ENCODE data around the gene SURF6. TPM values are rescaled to one million over a fixed set of nuclear protein-coding genes. Genes with fewer than 3 reads are reported as not detected.
A peak's percentile ranks its signal among the peaks of the same experiment; 100 is the strongest.
"Not testable (repeated sequence)": the region's sequence is repeated elsewhere in the genome, so short reads cannot be mapped to it uniquely, and the experiment has no call there.

The SURF6 gene
- total and polyA plus RNA-seq, 5 donors from 2014 or later: 5.4 to 14.6 (median 7.5) TPM

- not testable (repeated sequence) for H3K9me3 ChIP-seq (ENCODE audit: control insufficient read depth in 2 of 2, low read length in 2 of 2); ATAC-seq (ENCODE audit: low read depth in 2 of 2); H3K27me3 ChIP-seq (ENCODE audit: control insufficient read depth, insufficient read depth, low read length)
These were observed 1.1 kb downstream of the SURF6 start for GRCh38 chr9:133334888-133335287.

GRCh38 chr9:133334161-133334560 is 1.8 kb downstream of the SURF6 start:
- DNase-seq (no peak), ATAC-seq (ENCODE audit: low read depth in 2 of 2) (no peak)
- H3K4me1 Mint-ChIP-seq: peaks cover 0 to 52% (median 19%) of the 10 kb centered on the region in 4 donors
- H3K27me3 Mint-ChIP-seq: no peaks in the 10 kb centered on the region
- no peaks in the 10 kb centered on the region for H3K9me3 Mint-ChIP-seq
- H3K36me3 ChIP-seq (ENCODE audit: control insufficient read depth, insufficient read depth, low read length): peaks cover 42% of the 10 kb centered on the region
- H3K36me3 Mint-ChIP-seq: peaks cover 21% of the 10 kb centered on the region
- H3K9me3 ChIP-seq (ENCODE audit: control insufficient read depth in 2 of 2, low read length in 2 of 2): no peaks in the 10 kb centered on the region
- no peak overlapping the region for H3K4me3 ChIP-seq (ENCODE audit: low read depth, low read length)
- H3K27ac ChIP-seq (ENCODE audit: insufficient read depth, low read length, poor library complexity, severe bottlenecking): no peak overlapping the region
- H3K4me3 Mint-ChIP-seq: peak overlapping the region in 3 of 4 donors; percentile 29 to 98 (median 50)
- peaks cover 31% of the 10 kb centered on the region for H3K4me1 ChIP-seq (ENCODE audit: control insufficient read depth, insufficient read depth, low read length, poor library complexity, severe bottlenecking)
- H3K27ac Mint-ChIP-seq: no peak overlapping the region
- no peaks in the 10 kb centered on the region for H3K27me3 ChIP-seq (ENCODE audit: control insufficient read depth, insufficient read depth, low read length)

More at GRCh38 chr9:133334888-133335287, 1.1 kb downstream of the SURF6 start:
- not testable (repeated sequence) for DNase-seq, H3K9me3 Mint-ChIP-seq, H3K27me3 Mint-ChIP-seq
- H3K36me3 Mint-ChIP-seq: peaks cover 25% of the 10 kb centered on the region
- peaks cover 0 to 56% (median 19%) of the 10 kb centered on the region in 4 donors for H3K4me1 Mint-ChIP-seq
- peak overlapping the region; percentile 96 to 98 (median 97) for H3K4me3 Mint-ChIP-seq
- H3K27ac Mint-ChIP-seq: peak overlapping the region; percentile 79 to 93 (median 93)
- Histone ChIP-seq H3K36me3 (ENCODE audit: control insufficient read depth, insufficient read depth, low read length) (peaks cover 42% of the 10 kb centered on the region), H3K4me3 (ENCODE audit: low read depth, low read length) (peak overlapping the region; percentile 81), H3K27ac (ENCODE audit: insufficient read depth, low read length, poor library complexity, severe bottlenecking) (peak overlapping the region; percentile 79), H3K4me1 (ENCODE audit: control insufficient read depth, insufficient read depth, low read length, poor library complexity, severe bottlenecking) (peaks cover 33% of the 10 kb centered on the region)

DNA sequence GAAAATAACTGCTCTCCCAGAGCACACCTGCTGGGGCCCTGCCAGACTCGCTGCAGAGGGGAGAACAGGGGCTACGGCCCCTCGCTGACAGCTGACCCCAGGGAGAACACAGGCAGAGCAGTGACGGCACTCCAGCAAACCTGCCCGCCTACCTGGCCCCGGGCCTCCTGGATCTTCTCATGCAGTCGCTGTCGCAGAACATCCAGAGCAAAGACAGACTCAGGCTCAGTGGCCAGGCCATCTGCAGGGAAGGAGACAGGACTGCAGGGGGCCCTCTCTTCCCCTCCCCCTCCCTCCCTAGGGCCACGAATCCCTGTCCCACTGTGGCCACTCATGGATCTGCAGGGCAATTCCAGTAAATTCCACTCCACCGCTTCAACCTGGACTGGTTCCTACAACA is 2.4 kb downstream of the SURF6 start:
- ATAC-seq (ENCODE audit: low read depth in 2 of 2): no peak
- no peaks in the 10 kb centered on the region for H3K27me3 Mint-ChIP-seq
- Histone ChIP-seq H3K4me1 (ENCODE audit: control insufficient read depth, insufficient read depth, low read length, poor library complexity, severe bottlenecking) (peaks cover 31% of the 10 kb centered on the region), H3K27me3 (ENCODE audit: control insufficient read depth, insufficient read depth, low read length) (no peaks in the 10 kb centered on the region), H3K36me3 (ENCODE audit: control insufficient read depth, insufficient read depth, low read length) (peaks cover 42% of the 10 kb centered on the region), H3K9me3 (ENCODE audit: control insufficient read depth in 2 of 2, low read length in 2 of 2) (no peaks in the 10 kb centered on the region), H3K27ac (ENCODE audit: insufficient read depth, low read length, poor library complexity, severe bottlenecking) (no peak overlapping the region), H3K4me3 (ENCODE audit: low read depth, low read length) (no peak overlapping the region)
- no peaks in the 10 kb centered on the region for H3K9me3 Mint-ChIP-seq
- H3K4me3 Mint-ChIP-seq: peak overlapping the region in 3 of 4 donors; percentile 44 to 50 (median 47)
- peaks cover 17% of the 10 kb centered on the region for H3K36me3 Mint-ChIP-seq
- DNase-seq: no peak
- no peak overlapping the region for H3K27ac Mint-ChIP-seq
- peaks cover 0 to 53% (median 21%) of the 10 kb centered on the region in 4 donors for H3K4me1 Mint-ChIP-seq

DNA sequence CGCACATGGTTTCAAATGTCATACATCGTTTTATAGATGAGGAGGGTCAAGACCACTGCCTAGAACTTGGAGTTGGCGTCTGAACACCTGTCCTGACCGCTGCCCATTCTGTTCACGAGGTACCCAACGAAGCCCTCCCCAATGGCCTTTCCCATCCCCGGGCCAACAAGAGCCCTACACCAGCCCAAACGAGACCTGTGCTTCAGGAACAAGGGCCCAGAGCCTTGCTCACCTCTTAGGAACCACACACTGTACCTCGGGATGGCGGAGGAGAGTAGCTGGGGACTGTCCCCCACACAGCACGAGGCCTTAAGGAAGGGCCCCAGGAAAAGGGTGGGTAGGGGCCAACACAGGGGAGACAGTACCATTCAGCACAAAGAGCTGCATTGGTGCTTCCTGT is 3.0 kb downstream of the SURF6 start:
- H3K4me1 ChIP-seq (ENCODE audit: control insufficient read depth, insufficient read depth, low read length, poor library complexity, severe bottlenecking): peaks cover 31% of the 10 kb centered on the region
- Mint-ChIP-seq H3K4me1 (peaks cover 0 to 52% (median 21%) of the 10 kb centered on the region in 4 donors), H3K4me3 (peak overlapping the region in 3 of 4 donors; percentile 41 to 47 (median 44)), H3K27me3 (no peaks in the 10 kb centered on the region), H3K9me3 (no peaks in the 10 kb centered on the region), H3K36me3 (peaks cover 17% of the 10 kb centered on the region), H3K27ac (no peak overlapping the region)
- no peak for ATAC-seq (ENCODE audit: low read depth in 2 of 2)
- H3K27ac ChIP-seq (ENCODE audit: insufficient read depth, low read length, poor library complexity, severe bottlenecking): no peak overlapping the region
- H3K9me3 ChIP-seq (ENCODE audit: control insufficient read depth in 2 of 2, low read length in 2 of 2): no peaks in the 10 kb centered on the region
- no peak overlapping the region for H3K4me3 ChIP-seq (ENCODE audit: low read depth, low read length)
- no peaks in the 10 kb centered on the region for H3K27me3 ChIP-seq (ENCODE audit: control insufficient read depth, insufficient read depth, low read length)
- H3K36me3 ChIP-seq (ENCODE audit: control insufficient read depth, insufficient read depth, low read length): peaks cover 42% of the 10 kb centered on the region
- DNase-seq: no peak

- Mint-ChIP-seq H3K36me3 (peaks cover 17% of the 10 kb centered on the region), H3K27me3 (no peaks in the 10 kb centered on the region), H3K9me3 (no peaks in the 10 kb centered on the region), H3K27ac (no peak overlapping the region), H3K4me3 (peak overlapping the region in 2 of 4 donors; percentile 41 to 65), H3K4me1 (peaks cover 0 to 52% (median 20%) of the 10 kb centered on the region in 4 donors)
- Histone ChIP-seq H3K27me3 (ENCODE audit: control insufficient read depth, insufficient read depth, low read length) (no peaks in the 10 kb centered on the region), H3K36me3 (ENCODE audit: control insufficient read depth, insufficient read depth, low read length) (peaks cover 42% of the 10 kb centered on the region), H3K9me3 (ENCODE audit: control insufficient read depth in 2 of 2, low read length in 2 of 2) (no peaks in the 10 kb centered on the region), H3K4me3 (ENCODE audit: low read depth, low read length) (no peak overlapping the region), H3K4me1 (ENCODE audit: control insufficient read depth, insufficient read depth, low read length, poor library complexity, severe bottlenecking) (peaks cover 31% of the 10 kb centered on the region), H3K27ac (ENCODE audit: insufficient read depth, low read length, poor library complexity, severe bottlenecking) (no peak overlapping the region)
- ATAC-seq (ENCODE audit: low read depth in 2 of 2): no peak
- DNase-seq: no peak
These were observed 3.6 kb downstream of the SURF6 start for GRCh38 chr9:133332381-133332730.

GRCh38 chr9:133331641-133332380 is 4.2 kb downstream of the SURF6 start:
- Mint-ChIP-seq H3K4me3 (peak overlapping the region in 2 of 4 donors; percentile 41 to 65), H3K9me3 (no peaks in the 10 kb centered on the region), H3K36me3 (peaks cover 17% of the 10 kb centered on the region), H3K4me1 (peaks cover 0 to 49% (median 18%) of the 10 kb centered on the region in 4 donors), H3K27me3 (no peaks in the 10 kb centered on the region), H3K27ac (no peak overlapping the region)
- Histone ChIP-seq H3K36me3 (ENCODE audit: control insufficient read depth, insufficient read depth, low read length) (peaks cover 42% of the 10 kb centered on the region), H3K27ac (ENCODE audit: insufficient read depth, low read length, poor library complexity, severe bottlenecking) (no peak overlapping the region), H3K4me3 (ENCODE audit: low read depth, low read length) (no peak overlapping the region), H3K4me1 (ENCODE audit: control insufficient read depth, insufficient read depth, low read length, poor library complexity, severe bottlenecking) (peaks cover 28% of the 10 kb centered on the region), H3K9me3 (ENCODE audit: control insufficient read depth in 2 of 2, low read length in 2 of 2) (no peaks in the 10 kb centered on the region), H3K27me3 (ENCODE audit: control insufficient read depth, insufficient read depth, low read length) (no peaks in the 10 kb centered on the region)
- DNase-seq: no peak
- no peak for ATAC-seq (ENCODE audit: low read depth in 2 of 2)

GRCh38 chr9:133331221-133331620 is 4.8 kb downstream of the SURF6 start:
- peaks cover 17% of the 10 kb centered on the region for H3K36me3 Mint-ChIP-seq
- no peak for DNase-seq
- ATAC-seq (ENCODE audit: low read depth in 2 of 2): no peak
- no peak overlapping the region for H3K27ac Mint-ChIP-seq
- peaks cover 0 to 44% (median 17%) of the 10 kb centered on the region in 4 donors for H3K4me1 Mint-ChIP-seq
- Histone ChIP-seq H3K27me3 (ENCODE audit: control insufficient read depth, insufficient read depth, low read length) (no peaks in the 10 kb centered on the region), H3K4me1 (ENCODE audit: control insufficient read depth, insufficient read depth, low read length, poor library complexity, severe bottlenecking) (peaks cover 22% of the 10 kb centered on the region), H3K36me3 (ENCODE audit: control insufficient read depth, insufficient read depth, low read length) (peaks cover 42% of the 10 kb centered on the region), H3K27ac (ENCODE audit: insufficient read depth, low read length, poor library complexity, severe bottlenecking) (no peak overlapping the region), H3K9me3 (ENCODE audit: control insufficient read depth in 2 of 2, low read length in 2 of 2) (no peaks in the 10 kb centered on the region), H3K4me3 (ENCODE audit: low read depth, low read length) (no peak overlapping the region)
- H3K4me3 Mint-ChIP-seq: no peak overlapping the region
- H3K27me3 Mint-ChIP-seq: no peaks in the 10 kb centered on the region
- H3K9me3 Mint-ChIP-seq: no peaks in the 10 kb centered on the region
